Measurements from ENCODE around the gene TEKTIP1. TPM values are rescaled to one million over a fixed set of nuclear protein-coding genes. Genes with fewer than 3 reads are reported as not detected.

The TEKTIP1 gene
- total and polyA plus RNA-seq, 10 of the 15 experiments (the other 5 are each of a cell fraction or from before 2014, with no cell fraction given) = 0.18 to 2.6 (median 0.60) TPM; not detected in 5

- TF ChIP-seq TBL1XR1 (IDR thresholded peaks at IDR 0.05; ENCODE audit: low read depth, low read length) = no peak
- TF ChIP-seq FOXM1 (IDR thresholded peaks at IDR 0.05; ENCODE audit: low read depth, low read length) = no peak
- no peak for TF ChIP-seq GABPA (IDR thresholded peaks at IDR 0.05; ENCODE audit: low read depth)
- TF ChIP-seq, protein P1, sequence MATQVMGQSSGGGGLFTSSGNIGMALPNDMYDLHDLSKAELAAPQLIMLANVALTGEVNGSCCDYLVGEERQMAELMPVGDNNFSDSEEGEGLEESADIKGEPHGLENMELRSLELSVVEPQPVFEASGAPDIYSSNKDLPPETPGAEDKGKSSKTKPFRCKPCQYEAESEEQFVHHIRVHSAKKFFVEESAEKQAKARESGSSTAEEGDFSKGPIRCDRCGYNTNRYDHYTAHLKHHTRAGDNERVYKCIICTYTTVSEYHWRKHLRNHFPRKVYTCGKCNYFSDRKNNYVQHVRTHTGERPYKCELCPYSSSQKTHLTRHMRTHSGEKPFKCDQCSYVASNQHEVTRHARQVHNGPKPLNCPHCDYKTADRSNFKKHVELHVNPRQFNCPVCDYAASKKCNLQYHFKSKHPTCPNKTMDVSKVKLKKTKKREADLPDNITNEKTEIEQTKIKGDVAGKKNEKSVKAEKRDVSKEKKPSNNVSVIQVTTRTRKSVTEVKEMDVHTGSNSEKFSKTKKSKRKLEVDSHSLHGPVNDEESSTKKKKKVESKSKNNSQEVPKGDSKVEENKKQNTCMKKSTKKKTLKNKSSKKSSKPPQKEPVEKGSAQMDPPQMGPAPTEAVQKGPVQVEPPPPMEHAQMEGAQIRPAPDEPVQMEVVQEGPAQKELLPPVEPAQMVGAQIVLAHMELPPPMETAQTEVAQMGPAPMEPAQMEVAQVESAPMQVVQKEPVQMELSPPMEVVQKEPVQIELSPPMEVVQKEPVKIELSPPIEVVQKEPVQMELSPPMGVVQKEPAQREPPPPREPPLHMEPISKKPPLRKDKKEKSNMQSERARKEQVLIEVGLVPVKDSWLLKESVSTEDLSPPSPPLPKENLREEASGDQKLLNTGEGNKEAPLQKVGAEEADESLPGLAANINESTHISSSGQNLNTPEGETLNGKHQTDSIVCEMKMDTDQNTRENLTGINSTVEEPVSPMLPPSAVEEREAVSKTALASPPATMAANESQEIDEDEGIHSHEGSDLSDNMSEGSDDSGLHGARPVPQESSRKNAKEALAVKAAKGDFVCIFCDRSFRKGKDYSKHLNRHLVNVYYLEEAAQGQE (IDR thresholded peaks at IDR 0.05; ENCODE audit: low read depth, low read length) = no peak
- TF ChIP-seq ZNF217 (IDR thresholded peaks at IDR 0.05) = no peak
Observed at GRCh38 chr19:3551792-3552095, 12.8 kb downstream of the TEKTIP1 start (continued).

DNA sequence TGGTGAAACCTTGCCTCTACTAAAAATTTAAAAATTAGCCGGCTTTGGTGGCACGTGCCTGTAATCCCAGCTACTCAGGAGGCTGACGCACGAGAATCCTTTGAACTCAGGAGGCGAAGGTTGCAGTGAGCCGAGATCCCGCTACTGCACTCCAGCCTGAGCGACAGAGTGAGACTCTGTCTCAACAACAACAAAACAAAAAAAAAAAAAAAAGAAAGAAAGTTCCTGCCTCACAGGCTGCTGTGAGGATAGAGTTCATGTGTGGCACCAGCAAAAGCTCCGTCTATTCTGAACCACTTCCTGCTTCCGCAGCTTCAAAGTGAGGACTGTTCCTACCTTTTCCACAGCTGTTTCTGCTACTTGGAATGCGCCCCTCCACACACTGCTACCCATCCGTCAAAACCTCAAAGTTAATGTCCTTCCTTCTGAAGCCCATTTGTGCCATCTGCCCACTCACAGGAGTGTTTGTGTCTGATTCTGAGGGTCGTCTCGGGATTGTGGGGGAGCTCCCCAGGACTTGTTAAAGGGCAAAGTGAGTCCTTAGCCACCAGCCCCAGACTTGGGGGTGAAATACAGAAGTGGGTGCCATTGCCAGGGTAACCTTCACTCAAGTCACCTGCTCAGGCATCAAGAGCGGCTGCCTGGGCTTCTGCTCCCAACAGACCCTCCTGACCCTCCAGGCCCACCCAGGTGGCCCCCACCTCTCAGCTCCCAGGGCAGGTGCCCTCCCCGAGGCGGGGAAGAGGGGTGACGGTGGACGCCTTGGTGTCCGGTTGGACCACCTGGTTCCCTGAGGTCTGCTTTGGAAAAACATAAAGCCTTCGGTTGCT lies 15.5 kb downstream of the TEKTIP1 start:
- CTCF ChIA-PET = interaction anchor here (1.1 to 3.4 kb wide), 5 partner anchors 9 to 145 kb away, joined by 3 to 20 read pairs (median 6); partner anchors contain the start of gene PIP5K1C
- 71% methylated on average over 20 of the region's 21 CpGs for WGBS (ENCODE audit: insufficient coverage, insufficient replicate concordance, low lambda C conversion rate, missing lambda C conversion rate)
- Histone ChIP-seq H3K36me3 (ENCODE audit: control insufficient read depth in 2 of 2, insufficient read depth in 2 of 2, low read length in 1 of 2) (peaks cover 0 to 2% of the 10 kb centered on the region in 2 experiments; a peak in 2 of 4 replicates), H3K4me3 (peak overlapping the region; percentile 94), H3K4me2 (ENCODE audit: control insufficient read depth, insufficient read depth) (peak overlapping the region; percentile 75), H3K27me3 (replicated peaks in 1 of 2; ENCODE audit: control insufficient read depth in 2 of 2, insufficient read depth in 2 of 2, low read length in 1 of 2) (no peaks in the 10 kb centered on the region), H4K20me1 (ENCODE audit: control insufficient read depth, insufficient read depth) (no peaks in the 10 kb centered on the region), H3K4me1 (ENCODE audit: control insufficient read depth, insufficient read depth, low read length) (peaks cover 28% of the 10 kb centered on the region), H3K27ac (ENCODE audit: control insufficient read depth, insufficient read depth) (peak overlapping the region; percentile 28), H3K9me3 (replicated peaks; ENCODE audit: control insufficient read depth, insufficient read depth, low read length) (no peaks in the 10 kb centered on the region), H3K9ac (ENCODE audit: control insufficient read depth, insufficient read depth, low read length) (peak overlapping the region; percentile 1), H2AFZ (ENCODE audit: control insufficient read depth, low read depth, low read length) (peak overlapping the region; percentile 35), H3K79me2 (ENCODE audit: control insufficient read depth, insufficient read depth, low read length) (peaks cover 37% of the 10 kb centered on the region)
- DNase-seq (ENCODE audit: low read depth, low spot score) = no peak
- intact Hi-C loops (cut with micrococcal nuclease; ENCODE audit: unreplicated experiment) = loop anchor here (5.0 kb wide), 1 partner anchor 73 kb away; the partner anchor contains the start of gene CACTIN
- no peak for ATAC-seq
- no peak for FAIRE-seq
- in situ Hi-C loops (cut with MboI) = no loop called here
- TSS peak; percentile 80 for BruUV-seq (replicated peaks)
- RAD21 ChIA-PET (ENCODE audit: unreplicated experiment) = interaction anchor here (1.0 to 1.2 kb wide), 3 partner anchors 29 to 208 kb away, joined by 3 to 5 read pairs (median 4); partner anchors contain the start of gene MRPL54
- SMC1A ChIA-PET (ENCODE audit: uncharacterized antibody, unreplicated experiment) = interaction anchor here (0.6 kb wide), 1 partner anchor 49 kb away, joined by 3 read pairs; no protein-coding TSS in a partner anchor
- POLR2A ChIA-PET = interaction anchor here (0.6 to 1.3 kb wide), 10 partner anchors 10 to 1143 kb away, joined by 3 to 6 read pairs (median 4); partner anchors contain the start of gene MRPL54
- TF ChIP-seq SMC3 (IDR thresholded peaks at IDR 0.05; ENCODE audit: borderline replicate concordance, low read length) = no peak
- TF ChIP-seq, protein P2, sequence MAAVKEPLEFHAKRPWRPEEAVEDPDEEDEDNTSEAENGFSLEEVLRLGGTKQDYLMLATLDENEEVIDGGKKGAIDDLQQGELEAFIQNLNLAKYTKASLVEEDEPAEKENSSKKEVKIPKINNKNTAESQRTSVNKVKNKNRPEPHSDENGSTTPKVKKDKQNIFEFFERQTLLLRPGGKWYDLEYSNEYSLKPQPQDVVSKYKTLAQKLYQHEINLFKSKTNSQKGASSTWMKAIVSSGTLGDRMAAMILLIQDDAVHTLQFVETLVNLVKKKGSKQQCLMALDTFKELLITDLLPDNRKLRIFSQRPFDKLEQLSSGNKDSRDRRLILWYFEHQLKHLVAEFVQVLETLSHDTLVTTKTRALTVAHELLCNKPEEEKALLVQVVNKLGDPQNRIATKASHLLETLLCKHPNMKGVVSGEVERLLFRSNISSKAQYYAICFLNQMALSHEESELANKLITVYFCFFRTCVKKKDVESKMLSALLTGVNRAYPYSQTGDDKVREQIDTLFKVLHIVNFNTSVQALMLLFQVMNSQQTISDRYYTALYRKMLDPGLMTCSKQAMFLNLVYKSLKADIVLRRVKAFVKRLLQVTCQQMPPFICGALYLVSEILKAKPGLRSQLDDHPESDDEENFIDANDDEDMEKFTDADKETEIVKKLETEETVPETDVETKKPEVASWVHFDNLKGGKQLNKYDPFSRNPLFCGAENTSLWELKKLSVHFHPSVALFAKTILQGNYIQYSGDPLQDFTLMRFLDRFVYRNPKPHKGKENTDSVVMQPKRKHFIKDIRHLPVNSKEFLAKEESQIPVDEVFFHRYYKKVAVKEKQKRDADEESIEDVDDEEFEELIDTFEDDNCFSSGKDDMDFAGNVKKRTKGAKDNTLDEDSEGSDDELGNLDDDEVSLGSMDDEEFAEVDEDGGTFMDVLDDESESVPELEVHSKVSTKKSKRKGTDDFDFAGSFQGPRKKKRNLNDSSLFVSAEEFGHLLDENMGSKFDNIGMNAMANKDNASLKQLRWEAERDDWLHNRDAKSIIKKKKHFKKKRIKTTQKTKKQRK (IDR thresholded peaks at IDR 0.05; ENCODE audit: low read depth, low read length) = no peak
- no peak for TF ChIP-seq RFX5 (IDR thresholded peaks at IDR 0.05; ENCODE audit: low read depth, low read length)
- peak; percentile 78; the same call in 1 of the 2 replicates for TF ChIP-seq GABPA (IDR thresholded peaks at IDR 0.05; ENCODE audit: low read depth)
- peak; percentile 44 to 80 for TF ChIP-seq BHLHE40 (IDR thresholded peaks at IDR 0.05; ENCODE audit: borderline replicate concordance in 1 of 2, low read depth in 2 of 2, low read length in 1 of 2)
- TF ChIP-seq, protein P1 (IDR thresholded peaks at IDR 0.05; ENCODE audit: low read depth, low read length) = no peak
